ENCODE results near the gene ZDHHC7.

ZDHHC7 gene

GRCh38 chr16:84973776-84974523 lies 37.4 kb downstream of the ZDHHC7 start:
- no peaks in the 10 kb centered on the region for H3K9me3 ChIP-seq (ENCODE audit: severe bottlenecking)
- TF ChIP-seq CTCF (IDR thresholded peaks at IDR 0.05; ENCODE audit: poor library complexity, severe bottlenecking) = no peak
- H3K36me3 ChIP-seq (ENCODE audit: low read depth) = peaks cover 51% of the 10 kb centered on the region
- H3K4me1 ChIP-seq (ENCODE audit: insufficient read depth, poor library complexity, severe bottlenecking) = no peaks in the 10 kb centered on the region
- no peaks in the 10 kb centered on the region for H3K27me3 ChIP-seq (ENCODE audit: insufficient read depth, poor library complexity, severe bottlenecking)
- ATAC-seq (ENCODE audit: low read depth) (no peak), DNase-seq (ENCODE audit: low spot score) (no peak)
- no peak overlapping the region for H3K27ac ChIP-seq (ENCODE audit: poor library complexity, severe bottlenecking)
- no peak overlapping the region for H3K4me3 ChIP-seq (ENCODE audit: severe bottlenecking)

GRCh38 chr16:84973236-84973635 lies 38.1 kb downstream of the ZDHHC7 start:
- Histone ChIP-seq H3K9me3 (ENCODE audit: severe bottlenecking) (no peaks in the 10 kb centered on the region), H3K4me1 (ENCODE audit: insufficient read depth, poor library complexity, severe bottlenecking) (no peaks in the 10 kb centered on the region), H3K27ac (ENCODE audit: poor library complexity, severe bottlenecking) (no peak overlapping the region), H3K36me3 (ENCODE audit: low read depth) (peaks cover 44% of the 10 kb centered on the region), H3K4me3 (ENCODE audit: severe bottlenecking) (no peak overlapping the region), H3K27me3 (ENCODE audit: insufficient read depth, poor library complexity, severe bottlenecking) (no peaks in the 10 kb centered on the region)
- DNase-seq (ENCODE audit: low spot score) = no peak
- ATAC-seq (ENCODE audit: low read depth) = no peak
- TF ChIP-seq CTCF (IDR thresholded peaks at IDR 0.05; ENCODE audit: poor library complexity, severe bottlenecking) = no peak

GRCh38 chr16:84970447-84971127 lies 40.7 kb downstream of the ZDHHC7 start:
- TF ChIP-seq CTCF (IDR thresholded peaks at IDR 0.05; ENCODE audit: poor library complexity, severe bottlenecking) = peak; percentile 95
- Histone ChIP-seq H3K9me3 (ENCODE audit: severe bottlenecking) (no peaks in the 10 kb centered on the region), H3K27ac (ENCODE audit: poor library complexity, severe bottlenecking) (no peak overlapping the region), H3K36me3 (ENCODE audit: low read depth) (peaks cover 17% of the 10 kb centered on the region), H3K4me1 (ENCODE audit: insufficient read depth, poor library complexity, severe bottlenecking) (no peaks in the 10 kb centered on the region), H3K27me3 (ENCODE audit: insufficient read depth, poor library complexity, severe bottlenecking) (no peaks in the 10 kb centered on the region), H3K4me3 (ENCODE audit: severe bottlenecking) (no peak overlapping the region)
- ATAC-seq (ENCODE audit: low read depth) (peak; percentile 91), DNase-seq (ENCODE audit: low spot score) (no peak)

- ATAC-seq (ENCODE audit: low read depth) = no peak
- no peak for DNase-seq (ENCODE audit: low spot score)
- no peaks in the 10 kb centered on the region for H3K27me3 ChIP-seq (ENCODE audit: insufficient read depth, poor library complexity, severe bottlenecking)
- H3K27ac ChIP-seq (ENCODE audit: poor library complexity, severe bottlenecking) = no peak overlapping the region
- TF ChIP-seq CTCF (IDR thresholded peaks at IDR 0.05; ENCODE audit: poor library complexity, severe bottlenecking) = no peak
- H3K4me1 ChIP-seq (ENCODE audit: insufficient read depth, poor library complexity, severe bottlenecking) = no peaks in the 10 kb centered on the region
- H3K4me3 ChIP-seq (ENCODE audit: severe bottlenecking) = no peak overlapping the region
- no peaks in the 10 kb centered on the region for H3K36me3 ChIP-seq (ENCODE audit: low read depth)
- no peaks in the 10 kb centered on the region for H3K9me3 ChIP-seq (ENCODE audit: severe bottlenecking)
Observed at GRCh38 chr16:84967828-84968227, 43.5 kb downstream of the ZDHHC7 start.

Measured in RWPE2 (cell line).